Psoas muscle (tissue), 8 donors: Measurements from ENCODE around the gene TBPL1. TPM values are rescaled to one million over a fixed set of nuclear protein-coding genes. Genes with fewer than 3 reads are reported as not detected.

Experiments used
- ATAC-seq, 4 donors: fragments of 200-7000 bp; cut with Tn5 transposase; one replicate each; pipeline ENCODE4 v1.9.1; 2020; ENCODE audit warnings: moderate library complexity in 3 of 4, mild to moderate bottlenecking in 2 of 4
- DNase-seq, 2 donors: peaks; one replicate each; pipeline ENCODE4 v3.0.0-alpha.2; 2020
- H3K27ac ChIP-seq: fragments of 200-600 bp; one replicate; pipeline ENCODE4 v1.8.0; 2022
- H3K27me3 ChIP-seq, 3 donors: fragments of 200-600 bp in 1 of 3; one replicate each; pipeline versions ENCODE4 v1.6.1 to v1.8.0; 2013 to 2022; ENCODE audit warnings: low read length in 2 of 3, mild to moderate bottlenecking in 2 of 3, moderate library complexity in 1 of 3; ENCODE audit not compliant: insufficient read depth in 3 of 3
- H3K36me3 ChIP-seq, 2 donors: fragments of 200-600 bp in 1 of 2; one replicate each; pipeline versions ENCODE4 v1.6.1 to v1.8.0; 2013 to 2022; ENCODE audit warnings: low read depth in 1 of 2, mild to moderate bottlenecking in 1 of 2, moderate library complexity in 1 of 2; ENCODE audit not compliant: insufficient read depth in 1 of 2
- H3K4me1 ChIP-seq: fragments of 200-600 bp; one replicate; pipeline ENCODE4 v1.8.0; 2022
- H3K4me3 ChIP-seq: fragments of 200-600 bp; one replicate; pipeline ENCODE4 v1.8.0; 2022; ENCODE audit warnings: mild to moderate bottlenecking
- H3K9me3 ChIP-seq: fragments of 200-600 bp; one replicate; pipeline ENCODE4 v1.8.0; 2022
- CTCF ChIP-seq: fragments of 200-600 bp; IDR thresholded peaks from one replicate; pipeline ENCODE4 v1.8.0; 2022; ENCODE audit warnings: antibody characterized with exemption
- WGBS, 3 donors: extraction: QIAGEN DNeasy Blood & Tissue Kit; methylation state at CpG; one replicate each; pipeline versions ENCODE4 v1.1.6 to v1.1.7; 2013; 5-methylcytosine and 5-hydroxymethylcytosine counted together
- intact Hi-C, 2 donors: fragments of 100-400 bp; cut with DNase I; formaldehyde crosslinking; loops; one replicate each; pipeline versions ENCODE4 v1.11.0 to v1.14.2; 2022
- polyA plus RNA-seq, 3 donors: library from polyadenylated mRNA; stranded (reverse); fragments of 200-250 nt; gene quantifications; one replicate each; pipeline ENCODE4 v1.2.3, GENCODE V29; 2013
- total RNA-seq, 4 donors: library from RNA; stranded (reverse); fragmentation: NEBNext Ultra II Directional in 2 of 4; extraction: Animal tissue kit (Norgen Biotek cat#: 25700) in 2 of 4; gene quantifications; one replicate each; pipeline versions ENCODE4 v1.2.1 to v1.2.4, GENCODE V29; 2021 to 2023
- donor health status: healthy with polysubstance abuse.
- donor health status: DM: no; HTN: no; CAD: no; lungs with moderate emphysema.
- donor health status: Bipolar disorder and iron deficiency.
- donor health status: healthy.
- donor health status: DM: yes; HTN: yes; CAD: no.
- donor health status: DM: no; HTN: no; CAD: no.
- donor health status: DM: no; HTN: no; CAD: no.
- donor health status: DM: yes; HTN: yes; CAD: no.

Gene TBPL1
- total and polyA plus RNA-seq, 7 donors, result 7.5 to 17.7 (median 11.0) TPM

DNA sequence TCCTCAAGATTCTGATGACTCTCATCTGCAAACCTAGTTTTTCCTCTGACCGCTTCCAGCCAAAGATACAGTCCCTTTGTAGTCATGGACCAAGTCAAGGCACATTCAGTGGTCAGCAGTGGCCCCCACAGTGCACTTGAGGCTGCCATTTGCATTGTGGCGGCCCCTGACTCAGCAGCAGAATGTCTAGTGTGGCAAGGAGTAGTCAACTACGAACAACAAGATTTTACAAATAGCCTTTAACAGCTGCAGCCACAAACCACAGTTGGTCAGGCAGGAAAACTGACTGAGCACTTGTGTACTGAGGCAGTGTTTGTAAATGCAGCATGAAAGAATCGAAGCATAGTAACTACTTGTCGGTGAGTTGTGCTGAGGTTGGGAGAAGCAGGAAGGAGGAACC, 49.8 kb downstream of the TBPL1 start:
- TF ChIP-seq CTCF, result no peak
- intact Hi-C loops, result no loop called here
- no peaks in the 10 kb centered on the region for H3K9me3 ChIP-seq
- no peak overlapping the region for H3K4me3 ChIP-seq
- WGBS, 3 donors, result 65 to 78% (median 70%) methylated on average over 5 of the region's 5 CpGs
- DNase-seq (no peak), ATAC-seq (no peak)
- no peak overlapping the region for H3K27ac ChIP-seq
- peaks cover 0 to 30% of the 10 kb centered on the region in 2 donors for H3K36me3 ChIP-seq
- H3K27me3 ChIP-seq, result no peaks in the 10 kb centered on the region
- H3K4me1 ChIP-seq, result no peaks in the 10 kb centered on the region

DNA sequence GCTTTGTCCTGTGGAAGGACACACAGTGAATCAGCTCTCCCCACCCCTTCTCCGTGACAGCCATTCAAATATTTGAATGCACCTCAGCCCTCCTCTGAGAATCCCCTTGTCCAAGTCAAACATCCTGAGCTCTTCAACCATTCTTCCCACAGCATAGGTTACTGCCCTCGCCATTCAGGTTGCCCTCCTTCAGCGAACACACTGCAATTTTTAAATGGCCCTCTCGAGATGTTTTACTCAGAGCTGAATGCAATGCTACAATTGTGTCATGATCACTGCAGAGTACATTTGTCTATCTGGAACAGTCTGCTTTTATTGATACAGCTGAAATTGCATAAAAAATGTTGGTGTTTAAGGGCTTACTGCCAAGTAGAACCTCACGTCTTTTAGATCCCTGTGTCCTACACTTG, 50.5 kb downstream of the TBPL1 start:
- H3K9me3 ChIP-seq, result no peaks in the 10 kb centered on the region
- TF ChIP-seq CTCF, result no peak
- no peaks in the 10 kb centered on the region for H3K27me3 ChIP-seq
- DNase-seq (no peak), ATAC-seq (no peak)
- peaks cover 0 to 30% of the 10 kb centered on the region in 2 donors for H3K36me3 ChIP-seq
- H3K4me1 ChIP-seq, result no peaks in the 10 kb centered on the region
- WGBS, 3 donors, result 78 to 82% (median 81%) methylated on average over 5 of the region's 5 CpGs
- no peak overlapping the region for H3K4me3 ChIP-seq
- H3K27ac ChIP-seq, result no peak overlapping the region
- intact Hi-C loops, result no loop called here

DNA sequence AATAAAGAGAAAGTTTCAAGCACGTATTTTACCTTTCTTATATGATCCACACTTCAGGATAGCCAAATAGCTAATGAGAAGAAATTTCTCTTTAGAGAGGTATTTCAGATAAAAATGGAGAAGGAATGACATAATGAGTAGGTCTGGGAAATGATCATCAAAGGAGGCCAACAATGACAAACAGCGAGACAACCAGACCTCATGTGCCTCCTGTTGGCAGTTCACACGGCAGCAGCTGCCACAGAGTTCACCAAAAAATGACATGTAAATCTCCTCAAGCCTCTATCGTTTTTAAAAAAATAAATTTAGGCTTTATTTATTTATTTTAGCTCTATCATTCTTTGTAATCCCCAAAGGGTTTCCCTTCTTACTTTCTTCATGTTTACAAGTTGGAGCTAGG, 51.7 kb downstream of the TBPL1 start:
- peak in 1 of 4 donors; percentile 54 for ATAC-seq

GRCh38 chr6:134005800-134006199, 52.8 kb downstream of the TBPL1 start:
- WGBS, 3 donors, result 75 to 84% (median 80%) methylated on average over 6 of the region's 6 CpGs
- DNase-seq, result no peak
- Histone ChIP-seq H3K4me3 (no peak overlapping the region), H3K4me1 (no peaks in the 10 kb centered on the region), H3K27ac (peak overlapping the region; percentile 7), H3K36me3 (peaks cover 0 to 30% of the 10 kb centered on the region in 2 donors), H3K9me3 (no peaks in the 10 kb centered on the region), H3K27me3 (no peaks in the 10 kb centered on the region)
- intact Hi-C loops, result no loop called here
- no peak for TF ChIP-seq CTCF
- ATAC-seq, result no peak

More for the DNA sequence above, 51.7 kb downstream of the TBPL1 start:
- TF ChIP-seq CTCF, result no peak
- H3K27me3 ChIP-seq, result no peaks in the 10 kb centered on the region
- no peak overlapping the region for H3K27ac ChIP-seq
- DNase-seq, result no peak
- no peaks in the 10 kb centered on the region for H3K4me1 ChIP-seq
- intact Hi-C loops, result no loop called here
- no peaks in the 10 kb centered on the region for H3K9me3 ChIP-seq
- peaks cover 0 to 30% of the 10 kb centered on the region in 2 donors for H3K36me3 ChIP-seq
- no peak overlapping the region for H3K4me3 ChIP-seq
- WGBS, 3 donors, result 44 to 61% (median 52%) methylated on average over 4 of the region's 4 CpGs

DNA sequence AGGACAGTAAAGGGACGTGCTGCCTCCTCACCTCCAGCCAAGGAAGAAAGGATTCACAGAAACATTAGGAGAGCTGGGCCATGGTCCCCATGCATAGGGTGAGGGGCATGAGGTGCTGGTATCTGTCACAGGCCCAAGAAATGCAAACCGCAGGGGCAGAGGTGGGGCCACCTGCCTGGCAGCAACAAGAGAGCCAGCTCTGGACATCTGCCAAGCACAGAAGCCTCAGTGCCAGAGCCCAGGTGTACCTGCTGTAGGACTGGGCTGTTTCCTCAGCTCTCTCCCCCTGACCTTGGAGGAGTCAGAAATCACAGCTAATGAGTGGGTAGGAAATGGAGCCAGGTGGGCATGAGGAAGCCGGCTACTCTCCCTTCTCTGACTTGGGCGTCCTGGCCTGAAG, 54.1 kb downstream of the TBPL1 start:
- H3K27me3 ChIP-seq, result no peaks in the 10 kb centered on the region
- WGBS, 3 donors, result 85 to 94% (median 93%) methylated on average over 4 of the region's 4 CpGs
- peaks cover 0 to 26% of the 10 kb centered on the region in 2 donors for H3K36me3 ChIP-seq
- no peaks in the 10 kb centered on the region for H3K9me3 ChIP-seq
- ATAC-seq (peak in 1 of 4 donors; percentile 26), DNase-seq (no peak)
- no peaks in the 10 kb centered on the region for H3K4me1 ChIP-seq
- H3K4me3 ChIP-seq, result no peak overlapping the region
- TF ChIP-seq CTCF, result no peak
- no peak overlapping the region for H3K27ac ChIP-seq
- intact Hi-C loops, result no loop called here
